Inflammatory macrophage treated with lipopolysaccharide for 4 hours (primary cell): ENCODE data around the gene PPM1B.
A peak's percentile ranks its signal among the peaks of the same experiment; 100 is the strongest.
"Not testable (repeated sequence)": the region's sequence is repeated elsewhere in the genome, so short reads cannot be mapped to it uniquely, and the experiment has no call there.

Experiments
- DNase-seq: peaks from one replicate; pipeline ENCODE4 v3.0.0-alpha.2; 2020

PPM1B gene

DNA sequence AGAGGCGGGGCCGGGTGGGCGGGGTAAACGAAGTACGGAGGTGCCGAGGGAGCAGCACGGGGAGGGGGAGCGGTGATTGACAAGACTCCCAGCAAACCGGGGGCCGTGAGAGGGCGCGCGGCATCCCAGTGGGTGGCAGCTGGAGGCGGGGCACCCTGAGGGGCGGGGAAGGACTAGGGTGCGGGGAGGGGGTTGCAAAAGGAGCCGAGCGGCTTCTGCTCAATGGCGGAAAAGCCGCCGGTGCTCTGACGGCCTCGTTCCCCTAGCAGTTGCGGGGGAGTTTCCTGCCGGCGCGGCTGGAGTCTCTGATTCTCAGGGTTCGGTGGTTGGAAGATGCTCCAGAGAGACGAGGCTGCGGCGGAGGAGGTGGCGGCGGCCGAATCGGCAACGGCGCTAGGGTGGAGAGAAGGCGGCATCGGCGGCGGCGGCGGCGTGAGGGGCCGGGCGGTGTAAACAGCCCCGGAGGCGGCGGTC, at the start of gene PPM1B:
Gene PPM1B, plus strand, starts transcription at position 195 of the 474 bp plus-strand sequence. CDS start 32,325 bp downstream, outside the sequence.
- DNase-seq, result no peak

DNA sequence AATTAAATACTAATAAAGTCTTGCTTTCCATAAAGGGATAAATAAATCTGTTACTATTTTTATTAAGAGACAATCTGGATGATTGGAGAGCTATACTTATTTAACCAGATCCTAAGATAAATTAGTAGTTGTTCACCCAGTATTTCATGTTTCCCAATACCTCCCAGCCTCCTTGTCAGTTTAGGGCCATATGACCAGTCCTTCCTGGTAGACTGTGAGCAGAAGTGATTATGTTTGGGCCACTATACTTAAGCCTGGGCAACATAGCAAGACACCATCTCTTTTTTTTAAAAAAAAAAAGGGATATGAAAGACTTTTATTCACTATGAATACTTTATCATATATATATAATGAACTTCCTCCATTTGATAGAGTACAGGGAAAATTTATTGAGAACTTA, 48.8 kb upstream of the PPM1B start:
- peak; percentile 46 for DNase-seq

DNA sequence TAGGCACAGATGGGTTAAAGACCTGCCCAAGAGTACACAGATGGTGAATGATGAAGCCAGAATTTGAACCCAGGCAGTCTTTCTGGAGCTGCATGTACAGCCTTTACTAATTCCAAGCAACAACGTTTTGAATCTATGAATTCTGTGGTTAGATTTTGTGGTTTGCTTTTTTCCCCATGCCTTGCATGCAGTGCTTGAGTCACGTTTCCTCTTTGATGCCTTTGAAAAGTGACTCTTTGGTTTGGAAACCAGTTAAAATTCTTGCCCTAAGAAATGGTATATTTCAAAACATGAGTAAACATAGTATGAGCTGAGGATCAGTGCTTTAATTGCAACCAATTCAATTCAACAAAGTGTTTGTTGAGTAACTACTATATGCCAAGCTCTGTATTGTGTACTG, 48.2 kb upstream of the PPM1B start:
- peak; percentile 94 for DNase-seq

DNA sequence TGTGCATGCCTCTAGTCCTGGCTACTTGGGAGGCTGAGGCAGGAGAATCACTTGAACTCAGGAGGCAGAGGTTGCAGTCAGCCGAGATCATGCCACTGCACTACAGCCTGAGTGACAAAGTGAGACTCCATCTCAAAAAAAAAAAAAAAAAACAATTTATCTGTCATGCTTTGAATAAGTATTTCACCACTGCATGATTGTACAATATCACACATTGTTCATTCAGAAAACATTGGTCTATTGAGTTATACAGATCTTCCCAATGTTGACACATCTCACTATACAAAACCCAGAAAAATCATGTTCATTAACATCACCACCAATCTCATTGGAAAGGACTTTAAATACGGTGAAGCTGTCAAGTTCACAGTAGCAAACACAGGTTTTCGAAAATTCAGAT, 46.8 kb upstream of the PPM1B start:
- peak; percentile 33 for DNase-seq

DNA sequence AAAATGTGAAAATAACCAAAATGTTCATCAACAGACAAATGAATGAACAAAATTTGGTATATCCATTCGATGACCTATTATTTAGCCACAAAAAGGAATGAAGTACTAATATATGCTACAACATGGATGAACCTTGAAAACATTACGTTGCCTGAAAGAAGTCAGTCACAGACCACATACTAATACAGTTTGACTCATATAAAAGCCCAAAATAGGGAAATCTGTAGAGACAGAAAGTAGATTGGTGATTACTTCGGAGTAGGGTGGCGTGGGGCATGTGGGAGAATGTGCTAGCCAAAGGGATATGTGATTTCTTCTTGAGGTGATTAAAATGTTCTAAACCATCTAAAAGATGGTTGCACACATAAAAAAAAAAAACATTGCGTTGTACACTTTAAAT, 44.2 kb upstream of the PPM1B start:
- DNase-seq, result no peak

DNA sequence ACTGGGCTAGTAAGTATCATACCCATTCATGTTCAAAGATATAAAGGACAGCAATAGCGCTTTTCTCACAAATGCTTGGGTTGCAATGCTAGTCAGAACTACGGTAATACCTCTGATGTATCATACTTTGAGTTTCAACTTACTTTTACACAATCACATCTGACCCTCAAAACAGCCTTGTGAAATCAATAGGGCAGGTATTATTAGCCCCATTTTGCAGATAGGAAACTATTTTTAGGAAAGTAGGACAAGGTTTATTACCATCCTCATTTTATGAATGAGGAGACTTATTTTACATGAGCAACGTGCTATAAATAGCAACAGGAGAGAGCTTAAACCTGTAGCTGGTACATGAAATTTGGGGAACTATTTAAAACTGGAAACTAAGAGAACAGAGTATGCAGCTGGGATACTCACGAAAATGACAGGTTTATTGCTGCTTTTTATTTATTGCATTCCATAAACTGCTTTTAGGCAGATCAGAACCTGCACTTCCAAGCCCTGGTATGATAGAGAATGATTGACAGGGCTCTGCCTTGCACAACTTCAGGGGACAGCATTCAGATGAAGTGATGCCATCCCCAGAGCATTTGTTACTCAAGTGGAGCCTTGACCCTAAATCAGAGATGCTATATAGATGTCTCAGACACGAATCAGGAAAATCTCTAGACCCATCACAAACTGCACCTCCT, 42.4 kb upstream of the PPM1B start:
- no peak for DNase-seq

DNA sequence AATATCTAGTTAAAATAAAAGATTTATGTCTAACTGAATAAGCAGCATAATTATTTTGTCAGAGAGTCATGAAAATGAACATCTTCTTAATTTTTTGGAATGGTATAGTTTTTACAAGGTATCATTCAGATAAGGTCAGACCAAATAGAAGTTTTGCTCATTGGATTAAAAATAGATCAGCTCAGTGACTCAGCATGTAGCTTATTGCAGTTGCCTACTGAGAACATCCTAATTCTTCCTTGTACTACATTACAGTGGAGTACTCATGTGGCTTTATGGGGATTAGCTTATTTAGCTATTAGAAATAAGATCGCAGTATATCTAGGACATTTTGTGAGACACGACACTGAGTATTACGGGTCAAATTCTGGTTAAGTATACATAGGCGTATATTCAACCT, 38.2 kb upstream of the PPM1B start:
- peak; percentile 62 for DNase-seq

DNA sequence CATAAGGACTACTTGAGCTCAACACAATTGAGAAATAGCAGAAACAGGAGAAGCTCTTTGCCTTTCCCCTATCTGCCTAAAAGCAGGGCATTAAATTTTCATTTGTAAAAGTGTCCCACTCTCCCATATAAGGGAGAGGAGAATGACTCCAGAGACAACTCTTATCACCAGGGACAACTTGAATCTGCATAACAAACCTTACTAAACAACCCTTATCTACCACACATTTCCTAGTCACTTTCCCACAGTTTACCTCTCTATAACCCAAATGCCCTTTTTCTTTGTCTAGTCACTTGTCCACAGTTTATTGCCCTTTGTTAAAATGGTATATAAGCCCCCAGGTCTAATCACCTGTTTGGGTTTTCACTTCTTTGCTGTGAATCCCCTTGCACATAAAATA, 37.5 kb upstream of the PPM1B start:
- DNase-seq, result no peak

DNA sequence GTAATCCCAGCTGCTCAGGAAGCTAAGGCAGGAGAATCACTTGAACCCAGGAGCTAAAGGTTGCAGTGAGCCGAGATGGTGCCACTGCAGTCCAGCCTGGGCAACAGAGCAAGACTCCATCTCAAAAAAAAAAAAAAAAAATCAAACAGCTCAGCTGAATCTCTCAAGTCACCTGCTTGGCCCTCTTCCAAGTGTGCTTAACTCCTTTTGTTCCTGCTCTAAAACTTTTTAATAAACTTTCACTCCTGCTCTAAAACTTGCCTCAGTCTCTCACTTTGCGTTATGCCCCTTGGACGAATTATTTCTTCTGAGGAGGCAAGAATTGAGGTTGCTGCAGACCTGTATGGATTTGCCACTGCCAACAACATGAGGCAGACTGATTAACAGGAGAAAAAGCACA, 35.1 kb upstream of the PPM1B start:
- not testable (repeated sequence) for DNase-seq

DNA sequence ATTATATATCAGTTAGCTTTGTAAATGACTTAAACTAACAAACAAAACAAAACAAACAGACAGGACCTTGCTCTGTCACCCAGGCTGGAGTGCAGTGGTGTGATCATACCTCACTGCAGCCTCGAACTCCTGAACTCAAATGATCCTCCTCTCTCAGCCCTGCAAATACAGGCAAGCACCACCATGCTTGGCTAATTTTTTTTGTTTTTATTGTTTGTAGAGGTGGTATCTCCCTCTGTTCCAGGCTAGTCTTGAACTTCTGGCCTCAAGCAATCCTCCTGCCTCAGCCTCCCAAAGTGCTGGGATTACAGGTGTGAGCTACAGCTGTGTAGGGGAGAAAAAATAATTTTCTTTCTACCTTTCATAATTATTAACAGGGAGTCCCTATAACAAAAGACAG, 33.8 kb upstream of the PPM1B start:
- DNase-seq, result no peak

DNA sequence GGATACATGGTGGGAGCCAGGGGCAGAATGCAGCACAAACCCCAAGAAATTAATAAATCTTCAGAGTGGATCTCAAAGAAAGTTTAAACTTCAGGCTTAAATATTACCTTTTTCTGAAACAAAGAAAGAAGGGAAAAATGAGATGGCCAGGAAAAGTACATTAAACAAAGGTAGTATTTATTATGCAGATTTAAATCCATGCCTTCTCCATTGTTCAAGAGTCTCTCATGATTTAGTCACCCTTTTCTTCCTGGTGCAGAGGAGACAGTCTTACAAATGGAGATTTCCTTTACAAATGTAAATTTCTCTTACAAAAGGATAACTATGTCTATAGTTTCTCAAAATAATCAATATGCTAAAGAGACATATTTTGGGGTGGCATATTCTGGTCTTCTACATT, 33.4 kb upstream of the PPM1B start:
- no peak for DNase-seq

DNA sequence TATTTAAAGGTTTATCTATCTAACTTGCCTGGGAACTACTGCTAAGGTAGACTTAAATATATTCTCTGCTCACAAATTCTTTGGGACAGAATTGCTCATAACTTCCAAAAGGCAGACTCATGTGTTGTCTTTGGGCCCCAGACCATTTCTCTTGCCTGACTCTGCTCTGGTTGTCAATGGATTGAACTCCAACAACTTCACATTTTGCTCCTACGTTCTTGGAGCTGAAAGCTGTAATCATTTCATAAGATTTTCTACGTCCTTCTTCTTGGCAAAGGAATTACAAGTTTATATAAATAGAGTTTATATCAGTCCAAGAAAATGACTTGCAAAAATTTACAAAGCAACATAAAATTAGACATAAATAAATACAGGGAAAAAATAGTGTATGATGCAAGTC, 32.9 kb upstream of the PPM1B start:
- DNase-seq, result no peak

DNA sequence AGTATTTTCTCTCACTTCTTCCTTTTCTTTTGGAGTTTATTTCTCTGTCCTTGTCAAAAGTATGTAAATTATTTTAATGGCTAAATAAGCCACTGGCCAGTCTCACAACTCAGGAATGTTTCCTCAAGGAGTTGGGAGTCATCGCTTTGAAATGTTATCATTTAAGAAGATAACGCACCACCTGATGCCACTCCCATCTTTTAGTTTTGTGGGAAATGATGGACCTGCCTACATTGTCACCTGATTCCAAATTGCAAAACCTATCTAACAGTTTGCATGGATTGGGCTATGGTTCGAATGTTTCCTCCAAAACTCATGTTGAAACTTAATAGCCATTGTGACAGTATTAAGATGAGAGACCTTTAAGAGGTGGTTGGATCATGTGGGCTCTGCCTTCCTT, 32.4 kb upstream of the PPM1B start:
- DNase-seq, result no peak

DNA sequence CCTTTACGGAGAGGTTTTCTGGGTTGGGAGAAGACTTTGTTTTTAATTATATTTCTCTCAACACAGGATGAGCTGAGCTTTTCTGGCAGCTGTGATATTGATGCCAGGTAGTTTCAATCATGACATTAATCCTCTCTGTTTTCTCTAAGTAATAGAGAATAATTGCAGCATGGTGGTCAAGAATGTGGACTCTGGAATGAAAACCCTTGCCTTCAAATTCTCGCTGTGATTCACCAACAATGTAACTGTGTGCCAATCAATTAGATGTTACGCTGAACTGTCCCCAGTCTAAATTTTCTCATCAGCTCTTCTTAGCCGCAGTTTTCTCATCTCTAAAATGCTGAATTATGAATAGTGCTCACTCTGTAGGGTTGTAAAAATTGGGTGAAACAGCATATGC, 31.6 kb upstream of the PPM1B start:
- no peak for DNase-seq

DNA sequence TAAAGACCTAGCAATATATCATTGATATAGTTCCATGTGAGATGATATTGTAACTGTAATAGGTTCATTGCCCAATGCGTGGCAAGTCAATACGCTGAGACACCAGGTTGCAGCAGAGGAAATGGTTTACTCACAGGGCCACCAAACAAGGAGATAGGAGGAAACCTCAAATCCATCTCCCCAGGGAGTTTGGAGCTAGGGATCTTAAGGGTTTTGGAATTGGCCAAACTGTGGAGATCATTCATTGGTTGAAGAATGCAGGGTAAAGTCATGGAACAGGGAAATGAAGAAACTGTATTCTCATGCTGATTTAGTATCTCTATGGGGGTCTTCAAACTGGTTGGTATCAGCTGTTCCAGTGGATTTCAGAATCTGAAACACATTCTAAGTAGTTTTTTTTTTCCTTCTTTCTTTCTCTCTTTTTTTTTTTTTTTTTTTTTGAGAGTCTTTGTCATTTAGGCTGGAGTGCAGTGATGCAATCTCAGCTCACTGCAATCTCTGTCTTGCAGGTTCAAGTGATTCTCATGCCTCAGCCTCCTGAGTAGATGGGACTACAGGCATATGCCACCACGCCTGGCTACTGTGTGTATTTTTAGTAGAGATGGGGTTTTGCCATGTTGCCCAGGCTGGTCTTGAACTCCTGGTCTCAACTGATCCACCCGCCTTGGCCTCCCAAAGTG, 30.7 kb upstream of the PPM1B start:
- peak; percentile 32 for DNase-seq

DNA sequence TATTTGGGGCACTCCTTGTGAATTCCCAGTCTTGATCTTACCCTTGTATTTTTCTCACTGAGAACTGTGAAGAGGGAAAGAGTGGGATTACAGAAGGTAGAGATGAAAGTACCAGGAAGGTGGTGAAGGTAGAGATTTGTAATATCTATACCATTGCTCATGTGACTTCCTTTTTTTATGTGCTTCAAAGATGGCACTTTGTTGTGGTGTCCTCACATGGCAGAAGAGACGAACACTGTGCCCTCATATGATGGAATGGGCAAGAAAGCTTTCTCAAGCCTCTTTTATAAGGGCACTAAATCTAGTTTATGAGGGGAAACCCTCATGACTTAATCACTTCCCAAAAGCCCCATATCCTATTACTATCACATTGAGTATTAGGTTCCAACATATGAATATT, 28.9 kb upstream of the PPM1B start:
- no peak for DNase-seq

DNA sequence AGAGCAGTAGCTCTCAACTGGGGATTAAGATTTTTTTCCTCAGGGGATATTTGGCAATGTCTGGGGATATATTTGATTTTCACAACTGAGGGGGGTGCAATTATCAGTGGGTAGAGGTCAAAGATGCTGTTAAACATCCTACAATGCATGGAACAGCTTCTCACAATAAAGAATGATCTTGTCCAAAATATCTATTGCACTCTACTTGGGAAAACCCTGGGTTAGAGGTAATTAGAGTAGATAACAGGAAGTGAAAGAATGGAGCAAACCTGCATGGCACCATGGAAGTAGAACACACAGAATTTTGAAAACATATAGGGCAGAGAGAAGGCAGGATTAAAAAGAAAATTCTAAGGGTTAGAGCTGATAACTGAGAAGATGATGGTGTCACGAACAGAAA, 26.4 kb upstream of the PPM1B start:
- peak; percentile 19 for DNase-seq

DNA sequence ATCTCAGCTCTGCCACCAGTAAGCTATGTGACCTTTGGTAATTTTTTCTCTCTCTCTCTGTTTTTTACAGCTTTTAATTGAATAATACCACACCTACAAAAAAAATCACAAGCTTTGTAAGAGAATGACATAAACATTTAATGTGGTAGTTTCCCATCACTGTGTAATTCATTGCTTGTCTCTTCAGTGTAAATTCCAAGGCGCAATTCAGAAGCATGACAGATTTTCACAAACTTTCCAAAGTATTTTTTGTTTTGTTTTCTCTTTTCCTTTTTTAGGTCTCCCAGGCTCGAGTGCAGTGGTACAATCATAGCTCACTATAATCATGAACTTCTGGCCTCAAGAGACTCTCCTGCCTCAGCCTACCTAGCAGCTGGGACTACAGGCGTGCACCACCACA, 25.0 kb upstream of the PPM1B start:
- peak; percentile 51 for DNase-seq

DNA sequence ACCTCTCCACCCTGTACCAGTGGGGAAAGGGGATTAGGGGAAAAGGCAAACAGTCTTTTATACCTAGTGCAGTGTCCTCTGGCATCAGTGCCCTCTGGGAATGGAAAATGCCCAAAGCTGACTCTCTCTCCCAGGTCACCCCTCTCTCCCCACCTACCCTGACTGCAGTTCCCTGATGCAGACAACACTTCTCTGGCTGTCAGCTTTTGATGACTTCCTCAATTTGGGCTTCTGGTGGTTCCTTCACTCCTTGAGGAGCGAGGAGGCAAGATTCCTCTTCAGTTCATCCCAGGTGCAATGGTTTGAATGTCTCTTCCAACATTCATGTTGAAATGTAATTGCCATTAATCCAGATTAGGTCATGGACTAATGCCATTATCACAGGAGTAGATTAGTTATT, 19.7 kb upstream of the PPM1B start:
- DNase-seq, result no peak

DNA sequence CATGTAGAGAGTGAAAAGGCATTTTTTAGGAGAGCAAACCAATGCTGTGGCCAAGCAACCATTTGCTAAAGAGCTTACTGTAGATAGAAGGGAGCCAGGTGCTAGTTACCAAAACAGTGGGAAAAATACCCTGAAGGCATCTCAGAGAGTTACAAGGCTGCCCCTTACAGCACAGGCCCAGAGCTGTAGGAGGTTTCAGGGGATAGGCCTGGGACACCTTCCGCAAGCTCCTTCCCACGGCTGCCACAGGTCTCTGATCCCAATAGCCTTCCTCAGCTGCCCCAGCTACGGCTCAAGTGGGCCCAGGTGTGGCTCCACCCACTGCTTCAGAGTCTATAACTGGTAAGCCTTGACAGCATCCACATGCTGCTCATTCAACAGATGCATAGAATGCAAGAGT, 18.2 kb upstream of the PPM1B start:
- no peak for DNase-seq

DNA sequence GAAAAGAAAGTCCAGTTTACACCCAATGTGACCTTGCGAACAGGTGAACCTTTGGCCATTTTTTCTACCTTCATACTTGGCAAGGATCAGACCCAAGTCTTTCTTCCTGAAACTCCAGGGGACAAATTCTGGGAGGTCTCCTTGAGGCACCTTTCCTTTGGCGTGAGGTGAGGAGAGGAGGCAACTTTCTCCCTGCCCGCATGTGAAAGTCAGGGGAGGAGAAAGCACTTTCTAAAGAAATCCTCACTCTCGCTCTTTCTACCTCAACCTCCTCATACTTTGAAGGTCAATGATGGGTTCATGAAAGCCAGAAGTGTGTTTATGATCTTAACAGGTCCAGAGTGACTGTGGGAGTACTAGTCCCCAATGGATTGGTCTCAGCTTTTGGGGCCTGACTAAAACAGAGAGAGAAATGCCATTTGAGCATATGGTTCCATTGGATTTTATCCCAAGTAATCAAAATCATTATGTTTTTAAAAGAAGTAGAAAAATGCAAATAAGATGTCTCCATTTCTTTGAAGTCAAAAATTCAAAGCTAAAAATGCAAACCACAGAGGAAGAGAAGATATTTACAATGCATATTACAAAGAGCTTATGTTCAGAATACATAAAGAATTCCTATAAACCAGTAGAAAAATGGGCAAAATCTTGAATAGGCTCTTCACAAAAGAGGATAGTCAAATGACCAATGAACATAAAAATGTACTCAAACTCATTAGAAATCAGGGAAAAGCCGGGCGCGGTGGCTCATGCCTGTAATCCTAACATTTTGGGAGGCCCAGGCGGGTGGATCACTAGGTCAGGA, 15.6 kb upstream of the PPM1B start:
- DNase-seq, result no peak

DNA sequence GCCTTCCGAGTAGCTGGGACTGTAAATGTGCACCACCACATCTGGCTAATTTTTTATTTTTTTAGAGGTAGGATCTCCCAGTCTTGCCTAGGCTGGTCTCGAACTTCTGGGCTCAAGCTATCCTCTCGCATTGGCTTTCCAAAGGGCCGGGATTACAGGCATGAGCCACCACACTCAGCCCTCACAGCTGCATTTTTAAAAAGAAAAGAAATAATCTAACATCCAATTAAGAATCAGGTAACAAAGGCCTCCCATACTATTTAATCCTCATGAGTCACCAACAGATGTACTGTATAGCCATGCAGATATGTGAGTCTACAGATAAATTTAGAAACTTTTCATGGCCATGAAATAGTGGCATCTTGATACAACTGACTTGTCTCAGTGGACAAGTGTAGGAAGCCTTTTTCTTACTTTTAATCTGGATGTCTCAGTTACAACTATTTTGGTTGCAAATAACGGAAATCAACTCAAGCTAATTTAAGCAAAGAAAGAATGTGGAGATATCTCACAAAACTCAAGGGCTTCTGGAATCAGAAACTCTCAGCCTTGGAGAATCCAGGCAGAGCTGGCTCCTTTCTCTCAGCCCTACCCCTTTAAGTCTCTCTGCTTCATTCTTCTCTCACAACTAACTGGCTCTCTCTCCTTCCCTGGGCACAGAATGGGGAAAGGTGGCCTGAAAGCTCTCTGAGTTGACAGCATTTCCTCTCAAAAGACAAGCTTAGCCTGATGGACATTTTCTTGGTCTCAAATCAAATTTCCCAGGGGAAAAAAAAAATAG, 12.8 kb upstream of the PPM1B start:
- DNase-seq, result no peak

DNA sequence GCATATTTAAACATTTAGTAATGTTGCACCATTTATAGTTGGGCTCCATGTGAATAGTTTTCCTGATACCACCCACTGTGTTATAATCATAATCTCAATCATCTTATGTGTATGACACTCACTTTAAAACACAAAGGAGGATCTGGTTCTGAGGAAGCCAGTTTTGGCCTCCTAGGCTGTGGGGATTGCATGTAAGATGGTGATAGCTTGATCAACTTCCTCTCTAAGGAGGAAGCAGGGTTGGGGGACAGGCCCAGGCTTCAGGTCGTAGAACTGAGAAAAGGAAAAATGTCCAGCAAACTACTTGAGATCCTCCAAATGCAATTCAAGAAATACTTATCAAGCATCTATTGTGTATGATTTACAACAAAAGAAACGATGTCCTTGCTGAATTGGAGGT, 4.9 kb upstream of the PPM1B start:
- peak; percentile 39 for DNase-seq
